Keratinocyte (primary cell): ENCODE measurements around the gene POU3F1.
"Not testable (repeated sequence)": the region's sequence is repeated elsewhere in the genome, so short reads cannot be mapped to it uniquely, and the experiment has no call there.

Experiments used
- EZH2 ChIP-seq: IDR thresholded peaks from one replicate; pipeline ENCODE4 v1.6.1; 2012; ENCODE audit warnings: inconsistent platforms, mild to moderate bottlenecking, low read length, moderate library complexity
- TF ChIP-seq, protein P1 (sequence below), 3 experiments: IDR thresholded peaks in 1 of 3; conservative IDR thresholded peaks in 1 of 3; optimal IDR thresholded peaks in 1 of 3; 2 replicates in 2 of 3; 3 replicates in 1 of 3; pipeline versions ENCODE3 to v1.5.1; 2011; ENCODE audit warnings: low read length in 3 of 3, mild to moderate bottlenecking in 3 of 3, moderate library complexity in 2 of 3, control low read depth in 1 of 3, inconsistent platforms in 1 of 3; ENCODE audit not compliant: insufficient read depth in 2 of 3; ENCODE audit errors: extremely low read depth in 1 of 3

DNA sequence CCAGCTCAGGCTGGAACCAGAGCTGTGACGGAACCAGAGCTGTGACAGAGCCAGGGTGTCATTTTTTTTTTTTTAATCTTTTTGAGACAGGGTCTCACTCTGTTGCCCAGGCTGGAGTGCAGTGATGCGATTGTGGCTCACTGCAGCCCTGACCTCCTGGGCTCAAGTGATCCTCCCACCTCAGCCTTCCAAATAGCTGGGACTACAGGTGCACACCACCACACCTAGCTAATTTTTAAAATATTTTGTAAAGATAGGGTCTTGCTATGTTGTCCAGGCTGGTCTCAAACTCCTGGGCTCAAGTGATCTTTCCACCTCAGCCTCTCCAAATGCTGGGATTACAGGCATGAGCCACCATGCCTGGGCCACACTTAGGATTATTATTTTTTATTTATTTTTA, 13.6 kb downstream of the POU3F1 start:
- TF ChIP-seq, protein P1, sequence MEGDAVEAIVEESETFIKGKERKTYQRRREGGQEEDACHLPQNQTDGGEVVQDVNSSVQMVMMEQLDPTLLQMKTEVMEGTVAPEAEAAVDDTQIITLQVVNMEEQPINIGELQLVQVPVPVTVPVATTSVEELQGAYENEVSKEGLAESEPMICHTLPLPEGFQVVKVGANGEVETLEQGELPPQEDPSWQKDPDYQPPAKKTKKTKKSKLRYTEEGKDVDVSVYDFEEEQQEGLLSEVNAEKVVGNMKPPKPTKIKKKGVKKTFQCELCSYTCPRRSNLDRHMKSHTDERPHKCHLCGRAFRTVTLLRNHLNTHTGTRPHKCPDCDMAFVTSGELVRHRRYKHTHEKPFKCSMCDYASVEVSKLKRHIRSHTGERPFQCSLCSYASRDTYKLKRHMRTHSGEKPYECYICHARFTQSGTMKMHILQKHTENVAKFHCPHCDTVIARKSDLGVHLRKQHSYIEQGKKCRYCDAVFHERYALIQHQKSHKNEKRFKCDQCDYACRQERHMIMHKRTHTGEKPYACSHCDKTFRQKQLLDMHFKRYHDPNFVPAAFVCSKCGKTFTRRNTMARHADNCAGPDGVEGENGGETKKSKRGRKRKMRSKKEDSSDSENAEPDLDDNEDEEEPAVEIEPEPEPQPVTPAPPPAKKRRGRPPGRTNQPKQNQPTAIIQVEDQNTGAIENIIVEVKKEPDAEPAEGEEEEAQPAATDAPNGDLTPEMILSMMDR (optimal IDR thresholded peaks at IDR 0.05 in 1 of 3, IDR thresholded peaks at IDR 0.05 in 1 of 3, conservative IDR thresholded peaks at IDR 0.05 in 1 of 3; ENCODE audit: extremely low read depth in 1 of 3, insufficient read depth in 2 of 3, low read length in 3 of 3) = not testable (repeated sequence)
- TF ChIP-seq EZH2 = not testable (repeated sequence)
